BJ (cell line): Measurements from ENCODE around the gene PLEKHA7. TPM values are rescaled to one million over a fixed set of nuclear protein-coding genes. Genes with fewer than 3 reads are reported as not detected.
A peak's percentile ranks its signal among the peaks of the same experiment; 100 is the strongest.

Source experiments
- CTCF ChIA-PET: fragments of 350-600 bp; formaldehyde crosslinking; extraction: SDS; loops from one replicate; lab custom pipeline; 2021; ENCODE audit warnings: antibody characterized with exemption, inconsistent platforms; lab: Yijun Ruan, JAX
- POLR2A ChIA-PET: fragments of 300-600 bp; sonication (Branson Sonifier 250); formaldehyde crosslinking; extraction: SDS; loops from one replicate; lab custom pipeline; 2021; ENCODE audit warnings: antibody characterized with exemption; lab: Charles Lee
- DNase-seq: peaks from one replicate; pipeline ENCODE4 v3.0.0-alpha.2; 2011; ENCODE audit warnings: low read depth
- H3K27me3 ChIP-seq: 2 replicates; pipeline ENCODE4 v1.6.0; 2011; ENCODE audit warnings: low read length; ENCODE audit not compliant: control insufficient read depth, insufficient read depth
- H3K36me3 ChIP-seq: 2 replicates; pipeline ENCODE4 v1.5.1; 2011; ENCODE audit warnings: low read length; ENCODE audit not compliant: control insufficient read depth, insufficient read depth
- H3K4me3 ChIP-seq: 2 replicates; pipeline ENCODE4 v1.5.1; 2011; ENCODE audit warnings: low read depth, mild to moderate bottlenecking, control low read depth, low read length
- polyA plus RNA-seq: library from polyadenylated mRNA; depleted of rRNA; stranded (reverse); fragments of >200 nt; gene quantifications from 2 replicates; pipeline ENCODE4 v1.2.3, GENCODE V29; 2011
- TF ChIP-seq, protein P1 (sequence below): IDR thresholded peaks from 2 replicates; pipeline ENCODE4 v1.5.1; 2011; ENCODE audit warnings: low read depth, mild to moderate bottlenecking, control low read depth, inconsistent platforms, low read length, moderate library complexity; ENCODE audit not compliant: insufficient read depth

The PLEKHA7 gene
- polyA plus RNA-seq, 1 experiment, result 0.04 TPM

GRCh38 chr11:17012712-17013547 lies 1.3 kb downstream of the PLEKHA7 start:
- POLR2A ChIA-PET, result no interaction called here
- DNase-seq, result no peak
- Histone ChIP-seq H3K4me3 (peak overlapping the region; percentile 3), H3K27me3 (peaks cover 30% of the 10 kb centered on the region), H3K36me3 (no peaks in the 10 kb centered on the region)
- CTCF ChIA-PET, result no interaction called here
- TF ChIP-seq, protein P1, sequence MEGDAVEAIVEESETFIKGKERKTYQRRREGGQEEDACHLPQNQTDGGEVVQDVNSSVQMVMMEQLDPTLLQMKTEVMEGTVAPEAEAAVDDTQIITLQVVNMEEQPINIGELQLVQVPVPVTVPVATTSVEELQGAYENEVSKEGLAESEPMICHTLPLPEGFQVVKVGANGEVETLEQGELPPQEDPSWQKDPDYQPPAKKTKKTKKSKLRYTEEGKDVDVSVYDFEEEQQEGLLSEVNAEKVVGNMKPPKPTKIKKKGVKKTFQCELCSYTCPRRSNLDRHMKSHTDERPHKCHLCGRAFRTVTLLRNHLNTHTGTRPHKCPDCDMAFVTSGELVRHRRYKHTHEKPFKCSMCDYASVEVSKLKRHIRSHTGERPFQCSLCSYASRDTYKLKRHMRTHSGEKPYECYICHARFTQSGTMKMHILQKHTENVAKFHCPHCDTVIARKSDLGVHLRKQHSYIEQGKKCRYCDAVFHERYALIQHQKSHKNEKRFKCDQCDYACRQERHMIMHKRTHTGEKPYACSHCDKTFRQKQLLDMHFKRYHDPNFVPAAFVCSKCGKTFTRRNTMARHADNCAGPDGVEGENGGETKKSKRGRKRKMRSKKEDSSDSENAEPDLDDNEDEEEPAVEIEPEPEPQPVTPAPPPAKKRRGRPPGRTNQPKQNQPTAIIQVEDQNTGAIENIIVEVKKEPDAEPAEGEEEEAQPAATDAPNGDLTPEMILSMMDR, result no peak

DNA sequence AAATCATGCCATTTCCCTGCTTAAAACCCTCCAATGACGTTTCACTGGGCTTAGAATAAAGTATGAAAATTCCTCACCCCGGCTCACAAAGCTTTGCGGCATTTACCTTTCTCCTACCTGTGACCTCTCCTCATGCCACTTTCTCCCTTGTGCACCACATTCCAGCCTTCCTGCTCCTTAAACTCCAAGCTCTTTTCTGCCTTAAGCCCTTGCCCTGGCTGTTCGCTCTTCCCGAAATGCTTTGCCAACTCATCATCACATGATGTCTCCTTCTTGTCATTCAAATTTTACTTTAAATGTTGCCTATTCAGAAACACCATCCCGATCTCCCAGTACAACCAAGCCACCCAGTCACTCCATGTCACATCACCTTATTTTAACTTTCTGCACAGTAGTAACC lies 2.0 kb downstream of the PLEKHA7 start:
- DNase-seq, result no peak
- TF ChIP-seq, protein P1, result no peak
- ChIA-PET POLR2A (no interaction called here), CTCF (no interaction called here)
- Histone ChIP-seq H3K27me3 (peaks cover 30% of the 10 kb centered on the region), H3K4me3 (no peak overlapping the region), H3K36me3 (no peaks in the 10 kb centered on the region)

DNA sequence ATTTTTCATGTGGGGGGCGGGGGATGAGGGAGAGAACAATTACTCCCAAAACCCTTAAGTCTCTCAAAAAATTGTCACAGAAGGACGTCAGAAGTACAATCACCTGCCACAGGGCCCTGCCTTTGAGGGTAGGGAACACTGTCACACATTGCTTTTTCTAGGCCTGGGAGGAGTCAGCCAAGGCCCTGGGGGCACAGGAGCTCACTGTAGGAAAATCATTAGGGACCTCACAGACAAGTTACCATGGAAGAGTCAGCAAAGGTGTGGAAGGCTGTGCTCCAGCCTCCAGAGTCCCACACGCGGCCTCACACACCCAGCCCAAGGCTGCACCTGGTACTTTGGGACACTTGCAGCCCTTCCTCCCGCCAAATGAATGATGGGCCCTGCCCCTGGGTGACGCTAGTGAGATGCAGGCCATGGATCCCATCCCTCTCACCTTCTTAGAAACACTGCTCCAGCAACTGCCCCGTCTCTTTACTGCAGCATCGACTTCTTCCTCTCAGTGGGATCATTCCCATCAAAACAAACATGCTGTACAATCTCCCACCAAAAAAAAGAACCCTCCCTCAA lies 3.3 kb downstream of the PLEKHA7 start:
- CTCF ChIA-PET, result interaction anchor here (0.6 kb wide), 1 partner anchor 76 kb away, joined by 3 read pairs; no protein-coding TSS in a partner anchor
- Histone ChIP-seq H3K27me3 (peaks cover 29% of the 10 kb centered on the region), H3K36me3 (no peaks in the 10 kb centered on the region), H3K4me3 (no peak overlapping the region)
- TF ChIP-seq, protein P1, result no peak
- DNase-seq, result no peak
- POLR2A ChIA-PET, result no interaction called here

DNA sequence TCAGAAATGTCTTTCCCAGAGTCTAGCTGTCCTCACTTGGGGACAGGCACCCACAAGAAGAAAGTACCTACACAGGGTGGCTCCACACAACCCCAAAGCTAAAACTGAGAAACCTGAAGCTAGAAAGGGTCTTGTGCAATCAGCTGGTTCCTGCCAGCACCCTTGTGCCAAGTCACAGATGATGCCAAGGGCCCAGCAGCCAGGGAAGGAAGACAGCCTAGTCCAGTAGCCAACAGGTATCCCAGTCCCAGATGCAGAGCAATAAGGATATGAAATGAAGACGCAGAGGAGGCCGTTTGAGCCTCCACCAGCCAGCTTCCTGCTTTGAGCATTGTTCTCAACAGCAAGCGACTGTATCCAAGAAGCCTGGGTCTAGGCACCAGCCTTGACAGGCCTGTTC lies 6.1 kb downstream of the PLEKHA7 start:
- H3K27me3 ChIP-seq, result peaks cover 12% of the 10 kb centered on the region
- POLR2A ChIA-PET, result no interaction called here
- CTCF ChIA-PET, result interaction anchor here (1.1 kb wide), 1 partner anchor 19 kb away, joined by 3 read pairs; no protein-coding TSS in a partner anchor

GRCh38 chr11:17005646-17006045 lies 8.6 kb downstream of the PLEKHA7 start:
- H3K36me3 ChIP-seq, result no peaks in the 10 kb centered on the region
- TF ChIP-seq, protein P1, result no peak
- no peak for DNase-seq
- peaks cover 1% of the 10 kb centered on the region; the same call in 1 of the 2 replicates for H3K27me3 ChIP-seq
- H3K4me3 ChIP-seq, result no peak overlapping the region
- POLR2A ChIA-PET, result no interaction called here
- CTCF ChIA-PET, result no interaction called here

More for the DNA sequence above, 6.1 kb downstream of the PLEKHA7 start:
- TF ChIP-seq, protein P1, result no peak
- Histone ChIP-seq H3K4me3 (no peak overlapping the region), H3K36me3 (no peaks in the 10 kb centered on the region)
- DNase-seq, result no peak
